CD4-positive, alpha-beta memory T cell (primary cell): ENCODE results near the gene ACTRT2. TPM values are rescaled to one million over a fixed set of nuclear protein-coding genes. Genes with fewer than 3 reads are reported as not detected.

ENCODE experiments used
- CTCF ChIA-PET: fragments of 350-600 bp; sonication (Branson Sonifier 250); formaldehyde crosslinking; loops from one replicate; lab custom pipeline; 2021; ENCODE audit warnings: inconsistent platforms; ENCODE audit not compliant: partially characterized antibody; lab: Charles Lee
- POLR2A ChIA-PET: fragments of 350-600 bp; sonication (Branson Sonifier 250); formaldehyde crosslinking; loops from one replicate; lab custom pipeline; 2021; ENCODE audit not compliant: partially characterized antibody; lab: Charles Lee
- DNase-seq, 5 donors: peaks; one replicate each; pipeline versions ENCODE4 v3.0.0 to v3.0.0-alpha.2; 2020 to 2022; ENCODE audit warnings: mixed read lengths in 1 of 5
- H3K27ac ChIP-seq: one replicate; pipeline ENCODE4 v1.7.0; 2013; ENCODE audit warnings: low read depth, low read length
- H3K27me3 ChIP-seq: 2 replicates; pipeline ENCODE4 v1.7.0; 2013; ENCODE audit warnings: mild to moderate bottlenecking, low read length, moderate library complexity; ENCODE audit not compliant: insufficient read depth
- H3K36me3 ChIP-seq: 2 replicates; pipeline ENCODE4 v1.7.0; 2013; ENCODE audit warnings: mild to moderate bottlenecking, low read length, moderate library complexity; ENCODE audit not compliant: insufficient read depth
- H3K4me1 ChIP-seq: 2 replicates; pipeline ENCODE4 v1.7.0; 2013; ENCODE audit warnings: mild to moderate bottlenecking, low read length, moderate library complexity; ENCODE audit not compliant: insufficient read depth
- H3K4me3 ChIP-seq, 2 donors: one replicate each; pipeline ENCODE4 v1.7.0; 2013; ENCODE audit warnings: low read length in 2 of 2, mild to moderate bottlenecking in 1 of 2
- H3K9me3 ChIP-seq, 2 donors: one replicate each; pipeline ENCODE4 v1.7.0; 2013; ENCODE audit warnings: low read length in 2 of 2, control low read depth in 1 of 2; ENCODE audit not compliant: control insufficient read depth in 1 of 2
- H3K27ac Mint-ChIP-seq, 7 donors: one replicate each; pipeline ENCODE4 v1.8.0; 2020 to 2021; ENCODE audit warnings: mixed read lengths in 7 of 7, mild to moderate bottlenecking in 6 of 7, inconsistent platforms in 3 of 7, moderate library complexity in 3 of 7
- H3K27me3 Mint-ChIP-seq, 2 donors: one replicate each; pipeline ENCODE4 v1.8.0; 2020 to 2021; ENCODE audit warnings: mixed read lengths in 2 of 2
- H3K36me3 Mint-ChIP-seq, 2 donors: one replicate each; pipeline ENCODE4 v1.8.0; 2020 to 2021; ENCODE audit warnings: mixed read lengths in 2 of 2, inconsistent platforms in 1 of 2, mild to moderate bottlenecking in 1 of 2
- H3K4me1 Mint-ChIP-seq, 4 donors: one replicate each; pipeline ENCODE4 v1.8.0; 2020 to 2021; ENCODE audit warnings: mixed read lengths in 4 of 4, mild to moderate bottlenecking in 1 of 4
- H3K4me3 Mint-ChIP-seq, 8 donors: one replicate each; pipeline ENCODE4 v1.8.0; 2020 to 2021; ENCODE audit warnings: mixed read lengths in 8 of 8, mild to moderate bottlenecking in 7 of 8, moderate library complexity in 6 of 8, inconsistent platforms in 3 of 8
- H3K9me3 Mint-ChIP-seq, 8 donors: one replicate each; pipeline ENCODE4 v1.8.0; 2020 to 2021; ENCODE audit warnings: mixed read lengths in 8 of 8, mild to moderate bottlenecking in 5 of 8, inconsistent platforms in 3 of 8, moderate library complexity in 1 of 8
- intact Hi-C: fragments of 100-400 bp; cut with micrococcal nuclease; formaldehyde crosslinking; loops from one replicate; pipeline ENCODE4 v1.15.1; 2023
- polyA plus RNA-seq, 2 donors: library from polyadenylated mRNA; unstranded; fragments of 300-500 nt; fragmentation: Illumina TruSeq; gene quantifications; one replicate each; pipeline ENCODE4 v1.2.3, GENCODE V29; 2021
- total RNA-seq, 2 experiments: library from RNA; stranded (reverse); gene quantifications; one replicate each; pipeline ENCODE4 v1.2.3, GENCODE V29; 2021

ACTRT2 gene
- total and polyA plus RNA-seq, 4 experiments from 2014 or later, result not detected

- Mint-ChIP-seq H3K27ac (no peak overlapping the region), H3K4me1 (no peaks in the 10 kb centered on the region), H3K9me3 (peaks cover 0 to 9% (median 6%) of the 10 kb centered on the region in 8 donors), H3K36me3 (peaks cover 1 to 2% of the 10 kb centered on the region in 2 donors), H3K27me3 (peaks cover 15 to 17% of the 10 kb centered on the region in 2 donors), H3K4me3 (no peak overlapping the region)
- ChIA-PET POLR2A (no interaction called here), CTCF (no interaction called here)
- Histone ChIP-seq H3K9me3 (no peaks in the 10 kb centered on the region), H3K36me3 (no peaks in the 10 kb centered on the region), H3K27me3 (no peaks in the 10 kb centered on the region), H3K27ac (no peak overlapping the region), H3K4me1 (no peaks in the 10 kb centered on the region), H3K4me3 (no peak overlapping the region)
- intact Hi-C loops, result no loop called here
- DNase-seq, result no peak
Measured at GRCh38 chr1:3001471-3002348, 19.6 kb upstream of the ACTRT2 start.

- no peak overlapping the region for H3K27ac Mint-ChIP-seq
- peaks cover 1 to 6% of the 10 kb centered on the region in 2 donors for H3K36me3 Mint-ChIP-seq
- intact Hi-C loops, result no loop called here
- Histone ChIP-seq H3K27me3 (no peaks in the 10 kb centered on the region), H3K4me1 (no peaks in the 10 kb centered on the region), H3K27ac (no peak overlapping the region), H3K4me3 (no peak overlapping the region), H3K9me3 (peaks cover 0 to 2% of the 10 kb centered on the region in 2 donors), H3K36me3 (no peaks in the 10 kb centered on the region)
- no peak overlapping the region for H3K4me3 Mint-ChIP-seq
- peaks cover 0 to 16% (median 8%) of the 10 kb centered on the region in 8 donors for H3K9me3 Mint-ChIP-seq
- H3K27me3 Mint-ChIP-seq, result peaks cover 14 to 17% of the 10 kb centered on the region in 2 donors
- DNase-seq, result no peak
- ChIA-PET CTCF (no interaction called here), POLR2A (no interaction called here)
- no peaks in the 10 kb centered on the region for H3K4me1 Mint-ChIP-seq
Measured at GRCh38 chr1:3002349-3003038, 18.8 kb upstream of the ACTRT2 start.

- H3K4me1 Mint-ChIP-seq, result no peaks in the 10 kb centered on the region
- intact Hi-C loops, result no loop called here
Measured at GRCh38 chr1:3003039-3003940, 18.0 kb upstream of the ACTRT2 start.

GRCh38 chr1:3003941-3004270 is 17.4 kb upstream of the ACTRT2 start:
- no peak for DNase-seq
- H3K9me3 ChIP-seq, result peaks cover 0 to 7% of the 10 kb centered on the region in 2 donors
- no peak overlapping the region for H3K27ac ChIP-seq
- Mint-ChIP-seq H3K27ac (no peak overlapping the region), H3K4me1 (no peaks in the 10 kb centered on the region), H3K36me3 (peaks cover 1 to 9% of the 10 kb centered on the region in 2 donors), H3K27me3 (peaks cover 15 to 21% of the 10 kb centered on the region in 2 donors), H3K4me3 (no peak overlapping the region), H3K9me3 (peaks cover 0 to 30% (median 21%) of the 10 kb centered on the region in 8 donors)
- no peak overlapping the region for H3K4me3 ChIP-seq
- intact Hi-C loops, result no loop called here
- ChIA-PET POLR2A (no interaction called here), CTCF (no interaction called here)
- no peaks in the 10 kb centered on the region for H3K4me1 ChIP-seq
- H3K36me3 ChIP-seq, result no peaks in the 10 kb centered on the region
- no peaks in the 10 kb centered on the region for H3K27me3 ChIP-seq

More at GRCh38 chr1:3003039-3003940, 18.0 kb upstream of the ACTRT2 start:
- peaks cover 17 to 19% of the 10 kb centered on the region in 2 donors for H3K27me3 Mint-ChIP-seq
- no peak overlapping the region for H3K27ac ChIP-seq
- DNase-seq, result no peak
- H3K4me3 Mint-ChIP-seq, result no peak overlapping the region
- H3K27ac Mint-ChIP-seq, result no peak overlapping the region
- no peak overlapping the region for H3K4me3 ChIP-seq
- peaks cover 1 to 9% of the 10 kb centered on the region in 2 donors for H3K36me3 Mint-ChIP-seq
- H3K9me3 ChIP-seq, result peaks cover 0 to 7% of the 10 kb centered on the region in 2 donors
- peaks cover 0 to 24% (median 16%) of the 10 kb centered on the region in 8 donors for H3K9me3 Mint-ChIP-seq
- ChIA-PET CTCF (no interaction called here), POLR2A (no interaction called here)
- no peaks in the 10 kb centered on the region for H3K36me3 ChIP-seq
- no peaks in the 10 kb centered on the region for H3K27me3 ChIP-seq
- H3K4me1 ChIP-seq, result no peaks in the 10 kb centered on the region

GRCh38 chr1:3004285-3005205 is 16.7 kb upstream of the ACTRT2 start:
- intact Hi-C loops, result no loop called here
- H3K27ac Mint-ChIP-seq, result no peak overlapping the region
- DNase-seq, result no peak
- Histone ChIP-seq H3K9me3 (peaks cover 0 to 7% of the 10 kb centered on the region in 2 donors), H3K27me3 (no peaks in the 10 kb centered on the region), H3K36me3 (no peaks in the 10 kb centered on the region), H3K4me3 (no peak overlapping the region), H3K27ac (no peak overlapping the region), H3K4me1 (no peaks in the 10 kb centered on the region)
- H3K9me3 Mint-ChIP-seq, result peaks cover 0 to 36% (median 21%) of the 10 kb centered on the region in 8 donors
- CTCF ChIA-PET, result no interaction called here
- H3K36me3 Mint-ChIP-seq, result peaks cover 1 to 9% of the 10 kb centered on the region in 2 donors
- H3K4me1 Mint-ChIP-seq, result no peaks in the 10 kb centered on the region
- POLR2A ChIA-PET, result no interaction called here
- peaks cover 16 to 18% of the 10 kb centered on the region in 2 donors for H3K27me3 Mint-ChIP-seq
- no peak overlapping the region for H3K4me3 Mint-ChIP-seq

- H3K27me3 Mint-ChIP-seq, result peaks cover 11 to 16% of the 10 kb centered on the region in 2 donors
- peaks cover 1 to 9% of the 10 kb centered on the region in 2 donors for H3K36me3 Mint-ChIP-seq
- Histone ChIP-seq H3K36me3 (no peaks in the 10 kb centered on the region), H3K4me3 (no peak overlapping the region), H3K4me1 (no peaks in the 10 kb centered on the region), H3K9me3 (peaks cover 0 to 7% of the 10 kb centered on the region in 2 donors), H3K27ac (no peak overlapping the region), H3K27me3 (no peaks in the 10 kb centered on the region)
- intact Hi-C loops, result no loop called here
- DNase-seq, result no peak
- no peak overlapping the region for H3K27ac Mint-ChIP-seq
- ChIA-PET CTCF (no interaction called here), POLR2A (no interaction called here)
- no peaks in the 10 kb centered on the region for H3K4me1 Mint-ChIP-seq
- H3K4me3 Mint-ChIP-seq, result no peak overlapping the region
- peaks cover 0 to 38% (median 22%) of the 10 kb centered on the region in 8 donors for H3K9me3 Mint-ChIP-seq
Measured at GRCh38 chr1:3005771-3006170, 15.5 kb upstream of the ACTRT2 start.
